ENCODE measurements around the gene TENM3. TPM values are rescaled to one million over a fixed set of nuclear protein-coding genes. Genes with fewer than 3 reads are reported as not detected.

The TENM3 gene
- total RNA-seq, 3 donors from 2014 or later = 0.58 to 19.2 (median 0.70) TPM

GRCh38 chr4:182840108-182840507 is 596.9 kb downstream of the TENM3 start:
- TF ChIP-seq CTCF (IDR thresholded peaks at IDR 0.05) = no peak

GRCh38 chr4:182842104-182842600 is 599.0 kb downstream of the TENM3 start:
- DNase-seq = no peak
- no peak for TF ChIP-seq CTCF (IDR thresholded peaks at IDR 0.05)
- no peaks in the 10 kb centered on the region for H3K9me3 ChIP-seq
- ATAC-seq = no peak
- no peak overlapping the region for H3K4me3 ChIP-seq
- intact Hi-C loops (cut with DNase I, micrococcal nuclease) = no loop called here
- H3K4me1 ChIP-seq (ENCODE audit: low read depth) = no peaks in the 10 kb centered on the region
- no peaks in the 10 kb centered on the region for H3K36me3 ChIP-seq (ENCODE audit: low read depth)

More at GRCh38 chr4:182840108-182840507, 596.9 kb downstream of the TENM3 start:
- no peaks in the 10 kb centered on the region for H3K4me1 ChIP-seq (ENCODE audit: low read depth)
- no peak overlapping the region for H3K4me3 ChIP-seq
- no peaks in the 10 kb centered on the region for H3K36me3 ChIP-seq (ENCODE audit: low read depth)
- no peaks in the 10 kb centered on the region for H3K9me3 ChIP-seq
- DNase-seq (no peak), ATAC-seq (no peak)
- intact Hi-C loops (cut with DNase I, micrococcal nuclease) = no loop called here

DNA sequence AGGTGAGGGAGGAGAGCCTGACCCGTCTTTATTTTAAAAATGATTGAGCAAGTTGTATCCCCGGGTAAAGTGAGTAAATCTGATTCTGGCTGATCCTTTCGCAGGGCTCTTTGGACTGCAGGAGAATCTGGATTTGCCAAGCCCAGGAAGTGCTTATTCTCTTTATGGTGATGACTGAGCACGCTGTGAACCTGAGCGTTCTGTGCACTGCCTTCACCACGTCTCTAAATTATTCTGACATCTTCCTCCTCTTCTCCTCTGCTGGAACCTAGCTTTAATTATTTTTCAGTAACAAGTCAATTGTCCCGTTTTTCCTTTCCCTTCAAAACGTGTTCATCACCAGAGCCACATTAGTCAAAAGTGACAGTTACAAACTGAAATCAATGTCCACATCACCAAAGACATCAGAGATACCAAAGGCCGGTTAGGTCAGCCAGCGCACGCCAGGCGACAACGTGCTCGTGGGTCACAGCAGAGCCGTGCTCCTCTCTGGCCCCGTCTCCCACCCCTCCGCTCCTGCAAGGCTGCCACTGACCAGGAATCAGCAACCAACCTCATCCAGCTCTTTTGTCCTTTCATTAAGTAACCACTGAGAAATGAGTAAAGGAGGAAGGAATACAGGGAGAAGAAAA is 599.7 kb downstream of the TENM3 start:
- intact Hi-C loops (cut with DNase I, micrococcal nuclease) = no loop called here
- ATAC-seq (no peak), DNase-seq (no peak)
- Histone ChIP-seq H3K36me3 (ENCODE audit: low read depth) (no peaks in the 10 kb centered on the region), H3K4me3 (no peak overlapping the region), H3K4me1 (ENCODE audit: low read depth) (no peaks in the 10 kb centered on the region), H3K9me3 (no peaks in the 10 kb centered on the region)
- no peak for TF ChIP-seq CTCF (IDR thresholded peaks at IDR 0.05)

GRCh38 chr4:182843808-182844325 is 600.7 kb downstream of the TENM3 start:
- Histone ChIP-seq H3K4me1 (ENCODE audit: low read depth) (no peaks in the 10 kb centered on the region), H3K36me3 (ENCODE audit: low read depth) (no peaks in the 10 kb centered on the region), H3K9me3 (no peaks in the 10 kb centered on the region), H3K4me3 (no peak overlapping the region)
- ATAC-seq = no peak
- TF ChIP-seq CTCF (IDR thresholded peaks at IDR 0.05) = no peak
- DNase-seq = no peak
- intact Hi-C loops (cut with DNase I, micrococcal nuclease) = no loop called here

DNA sequence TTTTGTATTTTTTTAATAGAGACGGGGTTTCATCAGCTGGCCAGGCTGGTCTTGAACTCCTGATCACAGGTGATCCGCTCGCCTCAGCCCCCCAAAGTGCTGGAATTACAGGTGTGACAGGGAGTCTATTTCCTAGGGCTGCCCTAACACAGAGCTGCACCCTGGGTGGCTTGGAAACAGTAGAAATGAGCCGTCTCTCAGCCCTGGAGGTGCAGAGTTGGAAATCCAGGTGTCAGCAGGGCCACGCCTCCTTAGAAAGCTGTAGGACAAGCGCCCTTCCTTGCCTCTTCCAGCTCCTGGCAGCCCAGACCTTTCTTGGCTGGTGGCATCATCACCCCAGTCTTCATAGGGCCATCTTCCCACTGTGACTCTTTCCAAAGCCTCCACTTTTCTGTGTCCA is 602.4 kb downstream of the TENM3 start:
- no peaks in the 10 kb centered on the region for H3K9me3 ChIP-seq
- H3K36me3 ChIP-seq (ENCODE audit: low read depth) = no peaks in the 10 kb centered on the region
- ATAC-seq (no peak), DNase-seq (no peak)
- H3K4me1 ChIP-seq (ENCODE audit: low read depth) = no peaks in the 10 kb centered on the region
- no peak overlapping the region for H3K4me3 ChIP-seq
- intact Hi-C loops (cut with DNase I, micrococcal nuclease) = no loop called here
- TF ChIP-seq CTCF (IDR thresholded peaks at IDR 0.05) = no peak

All from mucosa of descending colon (tissue), 3 donors.